K562 (cell line): ENCODE results near the gene MSGN1. TPM values are rescaled to one million over a fixed set of nuclear protein-coding genes. Genes with fewer than 3 reads are reported as not detected.

ENCODE experiments used
- ATAC-seq: fragments of 200-7000 bp; cut with Tn5 transposase; 3 replicates; pipeline ENCODE4 v1.9.1; 2020; ENCODE audit warnings: moderate library complexity
- BruUV-seq: library from RNA; stranded (reverse); fragments of 400-500 nt; replicated peaks from 2 replicates; lab custom pipeline; 2021; lab: Mats Ljungman, UMichigan
- CTCF ChIA-PET: fragments of 300-600 bp; formaldehyde crosslinking; extraction: SDS; loops from one replicate; lab custom pipeline; 2021; ENCODE audit warnings: low intra/inter-chr PET ratio; lab: Yijun Ruan, JAX
- POLR2A ChIA-PET: fragments of 300-600, 350-650 bp; sonication (Branson Sonifier 250); formaldehyde crosslinking; extraction: SDS; loops from one replicate; lab custom pipeline; 2021; ENCODE audit warnings: antibody characterized with exemption, inconsistent platforms; lab: Yijun Ruan, JAX
- DNase-seq, 4 experiments: peaks; one replicate each; pipeline versions ENCODE4 v3.0.0 to v3.0.0-alpha.2; 2011 to 2018; ENCODE audit warnings: low spot score in 3 of 4, mixed read lengths in 3 of 4; ENCODE audit errors: extremely low read depth in 1 of 4
- FAIRE-seq: peaks from 2 replicates; lab custom pipeline; 2011; peaks lifted over from hg19 to GRCh38; lab: Jason Lieb, UNC
- H2AFZ ChIP-seq: 2 replicates; pipeline ENCODE4 v1.6.0; 2011; ENCODE audit warnings: low read depth, low read length, control low read depth, inconsistent platforms
- H3K27ac ChIP-seq: fragments of 200-600 bp; 3 replicates; pipeline ENCODE4 v1.8.0; 2011; ENCODE audit warnings: low read depth, mild to moderate bottlenecking, control low read depth, inconsistent platforms, low read length, moderate library complexity, mixed read lengths; ENCODE audit errors: extremely low read depth
- H3K27me3 ChIP-seq, 2 experiments: fragments of 300-600 bp in 1 of 2; 2 replicates in 1 of 2; 3 replicates in 1 of 2; pipeline versions ENCODE4 v1.6.0 to v1.8.0; 2011; ENCODE audit warnings: inconsistent platforms in 2 of 2, low read length in 2 of 2, mild to moderate bottlenecking in 1 of 2, mixed read lengths in 1 of 2, moderate library complexity in 1 of 2; ENCODE audit not compliant: control insufficient read depth in 2 of 2, insufficient read depth in 2 of 2
- H3K36me3 ChIP-seq: fragments of 300-600 bp; 3 replicates; pipeline ENCODE4 v1.8.0; 2011; ENCODE audit warnings: mild to moderate bottlenecking, low read length, inconsistent platforms; ENCODE audit not compliant: control insufficient read depth, insufficient read depth
- H3K4me1 ChIP-seq, 2 experiments: fragments of 200-600 bp in 1 of 2; replicated peaks in 1 of 2; 2 replicates in 1 of 2; 3 replicates in 1 of 2; pipeline versions ENCODE4 v1.5.1 to v1.8.0; 2011; ENCODE audit warnings: inconsistent platforms in 2 of 2, low read length in 2 of 2, mild to moderate bottlenecking in 1 of 2, mixed read lengths in 1 of 2, moderate library complexity in 1 of 2; ENCODE audit not compliant: control insufficient read depth in 2 of 2, insufficient read depth in 2 of 2
- H3K4me2 ChIP-seq: 2 replicates; pipeline ENCODE4 v1.6.1; 2011; ENCODE audit warnings: low read length, control low read depth, inconsistent platforms, mixed read lengths; ENCODE audit not compliant: insufficient read depth
- H3K4me3 ChIP-seq: fragments of 200-600 bp; sonication (generic), shearing (Covaris generic); 2 replicates; pipeline ENCODE4 v1.5.1; 2016; ENCODE audit warnings: control low read depth, inconsistent platforms
- H3K79me2 ChIP-seq: fragments of 200-600 bp; 3 replicates; pipeline ENCODE4 v1.8.0; 2011; ENCODE audit warnings: low read length, inconsistent platforms; ENCODE audit not compliant: control insufficient read depth, insufficient read depth
- H3K9ac ChIP-seq, 2 experiments: 2 replicates each; pipeline versions ENCODE4 v1.6.0 to v1.6.1; 2011; ENCODE audit warnings: low read depth in 2 of 2, low read length in 2 of 2, control low read depth in 1 of 2, inconsistent platforms in 1 of 2, mild to moderate bottlenecking in 1 of 2, mixed read lengths in 1 of 2; ENCODE audit not compliant: insufficient read depth in 1 of 2
- H3K9me1 ChIP-seq: one replicate; pipeline ENCODE4 v1.6.0; 2011; ENCODE audit warnings: inconsistent platforms, mild to moderate bottlenecking, low read length, moderate library complexity; ENCODE audit not compliant: control insufficient read depth, insufficient read depth
- H3K9me3 ChIP-seq: replicated peaks from 2 replicates; pipeline ENCODE4 v1.5.1; 2011; ENCODE audit warnings: low read depth, low read length, inconsistent platforms; ENCODE audit not compliant: control insufficient read depth, insufficient read depth
- H4K20me1 ChIP-seq: replicated peaks from 2 replicates; pipeline ENCODE4 v1.6.1; 2011; ENCODE audit warnings: low read length, inconsistent platforms, mixed read lengths; ENCODE audit not compliant: control insufficient read depth, insufficient read depth
- ATF6 ChIP-seq: sonication (generic); formaldehyde crosslinking; IDR thresholded peaks from 2 replicates; pipeline ENCODE4 v1.4.0; 2020; ENCODE audit warnings: mild to moderate bottlenecking, missing genetic modification reagents
- BCL6 ChIP-seq: fragments of 250-450 bp; sonication (Bioruptor Pico); IDR thresholded peaks from 2 replicates; pipeline ENCODE4 v1.4.0; 2020
- BDP1 ChIP-seq: IDR thresholded peaks from 3 replicates; pipeline ENCODE4 v1.6.1; 2011; ENCODE audit not compliant: insufficient read length, insufficient read depth
- BRF2 ChIP-seq: IDR thresholded peaks from 3 replicates; pipeline ENCODE4 v1.6.1; 2011; ENCODE audit warnings: borderline replicate concordance, mild to moderate bottlenecking; ENCODE audit not compliant: insufficient read length, insufficient read depth
- CHD4 ChIP-seq: fragments of 200-600 bp; sonication (generic); IDR thresholded peaks from 3 replicates; pipeline ENCODE4 v1.6.1; 2012; ENCODE audit warnings: low read depth, mild to moderate bottlenecking, mixed read lengths, low read length, inconsistent platforms; ENCODE audit not compliant: insufficient read depth, insufficient replicate concordance, poor library complexity, severe bottlenecking
- HNRNPUL1 ChIP-seq: fragments of 200-400 bp; formaldehyde crosslinking; IDR thresholded peaks from 2 replicates; pipeline ENCODE4 v1.6.1; 2017; ENCODE audit warnings: low read length
- PML ChIP-seq: IDR thresholded peaks from 2 replicates; pipeline ENCODE4 v1.6.1; 2012; ENCODE audit warnings: low read length, inconsistent platforms
- PTBP1 ChIP-seq: fragments of 200-400 bp; formaldehyde crosslinking; IDR thresholded peaks from 2 replicates; pipeline ENCODE4 v1.6.1; 2017; ENCODE audit warnings: low read depth, low read length
- SMARCE1 ChIP-seq: fragments of 450-650 bp; IDR thresholded peaks from 2 replicates; pipeline ENCODE4 v1.7.1; 2016; ENCODE audit warnings: mild to moderate bottlenecking
- ZBTB33 ChIP-seq: sonication (generic); formaldehyde crosslinking; IDR thresholded peaks from 2 replicates; pipeline ENCODE4 v1.8.1; 2023; ENCODE audit warnings: mild to moderate bottlenecking, missing genetic modification reagents
- ZC3H4 ChIP-seq: sonication (generic); formaldehyde crosslinking; IDR thresholded peaks from 2 replicates; pipeline ENCODE4 v1.9.0; 2021; ENCODE audit warnings: missing genetic modification reagents, borderline replicate concordance
- ZNF24 ChIP-seq: fragments of 450-650 bp; IDR thresholded peaks from 2 replicates; pipeline ENCODE4 v1.6.1; 2016
- ZNF561 ChIP-seq: fragments of 450-650 bp; formaldehyde crosslinking; conservative IDR thresholded peaks from 2 replicates; pipeline ENCODE4 v1.4.0; 2020; ENCODE audit warnings: mild to moderate bottlenecking, moderate library complexity
- ZZZ3 ChIP-seq: fragments of 450-650 bp; IDR thresholded peaks from 2 replicates; pipeline ENCODE4 v1.6.1; 2016; ENCODE audit warnings: antibody characterized with exemption, mild to moderate bottlenecking, moderate library complexity
- WGBS: fragments of 100-300 bp; shearing (Covaris generic); methylation state at CpG from one replicate; pipeline ENCODE4 v1.1.6; 2016; ENCODE audit warnings: low coverage, mixed read lengths; ENCODE audit not compliant: insufficient coverage; ENCODE audit errors: missing lambda C conversion rate; 5-methylcytosine and 5-hydroxymethylcytosine counted together
- in situ Hi-C: fragments of 300-500 bp; cut with MboI; formaldehyde crosslinking; loops from 4 replicates; pipeline ENCODE4 v1.15.0; 2018; ENCODE audit warnings: inconsistent platforms, mixed read lengths
- intact Hi-C: fragments of 100-400 bp; cut with micrococcal nuclease; formaldehyde crosslinking; loops from 2 replicates; pipeline ENCODE4 v1.14.2; 2022
- polyA plus RNA-seq, 8 experiments: library from polyadenylated mRNA; depleted of rRNA in 4 of 8; stranded (reverse) in 5 of 8; unstranded in 3 of 8; fragments of >200 nt; fragmentation: Nextera tagmentation in 2 of 8; fragmentation: Illumina TruSeq in 1 of 8; extraction: Ambion mirVana in 2 of 8; extraction: Trizol in 1 of 8; gene quantifications; 2 replicates each; pipeline versions ENCODE4 v1.2.1 to v1.2.3, GENCODE V29; 2011 to 2014; ENCODE audit warnings: inconsistent platforms in 1 of 8, missing spikeins in 1 of 8
- total RNA-seq, 7 experiments: library from RNA; depleted of rRNA in 6 of 7; stranded (reverse); fragments of >200 nt in 6 of 7; fragmentation: Illumina TruSeq in 2 of 7; extraction: Trizol in 2 of 7; gene quantifications; 2 replicates each; pipeline versions ENCODE4 v1.2.1 to v1.2.3, GENCODE V29; 2011 to 2021; ENCODE audit warnings: low replicate concordance in 1 of 7
- TF ChIP-seq, protein P1 (sequence below): fragments of 450-650 bp; IDR thresholded peaks from 2 replicates; pipeline ENCODE4 v1.6.1; 2017; ENCODE audit warnings: antibody characterized with exemption, mild to moderate bottlenecking

The MSGN1 gene
- total and polyA plus RNA-seq, 9 of the 15 experiments (the other 6 are each of a cell fraction or from before 2014, with no cell fraction given), result not detected

GRCh38 chr2:17846676-17847075 is 30.4 kb downstream of the MSGN1 start:
- POLR2A ChIA-PET, result interaction anchor here (1.3 kb wide), 1 partner anchor 10 kb away, joined by 4 read pairs; no protein-coding TSS in a partner anchor
- H4K20me1 ChIP-seq, result no peaks in the 10 kb centered on the region
- H3K4me2 ChIP-seq, result no peak overlapping the region
- no TSS peak for BruUV-seq
- H3K4me1 ChIP-seq, result no peaks in the 10 kb centered on the region
- intact Hi-C loops (no loop called here), in situ Hi-C loops (no loop called here)
- H3K4me3 ChIP-seq, result no peak overlapping the region
- H3K9ac ChIP-seq, result no peak overlapping the region
- H3K27ac ChIP-seq, result no peak overlapping the region
- H3K36me3 ChIP-seq, result no peaks in the 10 kb centered on the region
- no peaks in the 10 kb centered on the region for H3K9me3 ChIP-seq
- no peaks in the 10 kb centered on the region for H3K9me1 ChIP-seq
- DNase-seq (no peak), FAIRE-seq (no peak), ATAC-seq (no peak)
- WGBS, result 0% methylated on average over 3 of the region's 3 CpGs
- H2AFZ ChIP-seq, result no peak overlapping the region
- no peaks in the 10 kb centered on the region for H3K79me2 ChIP-seq
- CTCF ChIA-PET, result no interaction called here
- H3K27me3 ChIP-seq, result no peaks in the 10 kb centered on the region
- TF ChIP-seq, protein P1, sequence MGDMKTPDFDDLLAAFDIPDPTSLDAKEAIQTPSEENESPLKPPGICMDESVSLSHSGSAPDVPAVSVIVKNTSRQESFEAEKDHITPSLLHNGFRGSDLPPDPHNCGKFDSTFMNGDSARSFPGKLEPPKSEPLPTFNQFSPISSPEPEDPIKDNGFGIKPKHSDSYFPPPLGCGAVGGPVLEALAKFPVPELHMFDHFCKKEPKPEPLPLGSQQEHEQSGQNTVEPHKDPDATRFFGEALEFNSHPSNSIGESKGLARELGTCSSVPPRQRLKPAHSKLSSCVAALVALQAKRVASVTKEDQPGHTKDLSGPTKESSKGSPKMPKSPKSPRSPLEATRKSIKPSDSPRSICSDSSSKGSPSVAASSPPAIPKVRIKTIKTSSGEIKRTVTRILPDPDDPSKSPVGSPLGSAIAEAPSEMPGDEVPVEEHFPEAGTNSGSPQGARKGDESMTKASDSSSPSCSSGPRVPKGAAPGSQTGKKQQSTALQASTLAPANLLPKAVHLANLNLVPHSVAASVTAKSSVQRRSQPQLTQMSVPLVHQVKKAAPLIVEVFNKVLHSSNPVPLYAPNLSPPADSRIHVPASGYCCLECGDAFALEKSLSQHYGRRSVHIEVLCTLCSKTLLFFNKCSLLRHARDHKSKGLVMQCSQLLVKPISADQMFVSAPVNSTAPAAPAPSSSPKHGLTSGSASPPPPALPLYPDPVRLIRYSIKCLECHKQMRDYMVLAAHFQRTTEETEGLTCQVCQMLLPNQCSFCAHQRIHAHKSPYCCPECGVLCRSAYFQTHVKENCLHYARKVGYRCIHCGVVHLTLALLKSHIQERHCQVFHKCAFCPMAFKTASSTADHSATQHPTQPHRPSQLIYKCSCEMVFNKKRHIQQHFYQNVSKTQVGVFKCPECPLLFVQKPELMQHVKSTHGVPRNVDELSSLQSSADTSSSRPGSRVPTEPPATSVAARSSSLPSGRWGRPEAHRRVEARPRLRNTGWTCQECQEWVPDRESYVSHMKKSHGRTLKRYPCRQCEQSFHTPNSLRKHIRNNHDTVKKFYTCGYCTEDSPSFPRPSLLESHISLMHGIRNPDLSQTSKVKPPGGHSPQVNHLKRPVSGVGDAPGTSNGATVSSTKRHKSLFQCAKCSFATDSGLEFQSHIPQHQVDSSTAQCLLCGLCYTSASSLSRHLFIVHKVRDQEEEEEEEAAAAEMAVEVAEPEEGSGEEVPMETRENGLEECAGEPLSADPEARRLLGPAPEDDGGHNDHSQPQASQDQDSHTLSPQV, result no peak
- TF ChIP-seq ZBTB33 (CRISPR knock-in tag), result no peak
- no peak for TF ChIP-seq BCL6 (CRISPR knock-in tag)
- TF ChIP-seq ZZZ3, result no peak
- no peak for TF ChIP-seq CHD4
- no peak for TF ChIP-seq ZNF24
- no peak for TF ChIP-seq ATF6 (CRISPR knock-in tag)
- TF ChIP-seq SMARCE1, result no peak
- TF ChIP-seq BDP1, result no peak
- no peak for TF ChIP-seq PML
- no peak for TF ChIP-seq PTBP1
- TF ChIP-seq ZC3H4, result no peak
- TF ChIP-seq HNRNPUL1, result no peak
- TF ChIP-seq ZNF561 (CRISPR knock-in tag), result no peak
- TF ChIP-seq BRF2, result no peak
